ENCODE data around the gene SARNP. TPM values are rescaled to one million over a fixed set of nuclear protein-coding genes. Genes with fewer than 3 reads are reported as not detected.

The SARNP gene
- total and polyA plus RNA-seq, 9 of the 15 experiments (the other 6 are each of a cell fraction or from before 2014, with no cell fraction given), result 70.1 to 400 (median 198) TPM

DNA sequence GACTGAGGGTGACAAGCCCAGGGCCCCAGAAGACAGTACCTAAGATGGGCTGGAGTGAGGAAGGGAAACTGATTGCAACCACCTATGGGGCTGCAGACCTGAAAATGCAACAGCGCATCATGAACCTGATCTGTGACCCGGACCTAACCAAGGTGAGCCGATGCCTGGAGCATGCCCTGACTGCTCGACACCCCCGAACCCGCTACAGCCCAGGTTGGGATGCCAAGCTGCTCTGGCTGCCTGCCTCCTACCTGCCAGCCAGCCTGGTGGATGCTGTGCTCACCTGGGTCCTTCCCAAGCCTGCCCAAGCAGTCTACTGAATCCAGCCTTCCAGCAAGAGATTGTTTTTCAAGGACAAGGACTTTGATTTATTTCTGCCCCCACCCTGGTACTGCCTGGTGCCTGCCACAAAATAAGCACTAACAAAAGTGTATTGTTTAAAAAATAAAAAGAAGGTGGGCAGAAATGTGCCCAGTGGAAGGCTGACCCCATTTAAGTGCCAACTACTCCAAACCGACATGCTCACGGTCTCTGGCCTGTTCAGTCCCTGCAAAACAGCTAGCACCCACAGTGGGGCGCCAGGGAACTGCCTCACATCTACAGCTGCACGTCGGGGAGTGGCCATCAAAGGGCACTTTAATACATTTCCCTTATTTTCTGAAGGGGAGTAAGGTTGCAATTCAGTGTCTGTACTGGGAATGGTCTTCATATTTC is 93.1 kb downstream of the SARNP start (continued):
- TF ChIP-seq, protein P1, sequence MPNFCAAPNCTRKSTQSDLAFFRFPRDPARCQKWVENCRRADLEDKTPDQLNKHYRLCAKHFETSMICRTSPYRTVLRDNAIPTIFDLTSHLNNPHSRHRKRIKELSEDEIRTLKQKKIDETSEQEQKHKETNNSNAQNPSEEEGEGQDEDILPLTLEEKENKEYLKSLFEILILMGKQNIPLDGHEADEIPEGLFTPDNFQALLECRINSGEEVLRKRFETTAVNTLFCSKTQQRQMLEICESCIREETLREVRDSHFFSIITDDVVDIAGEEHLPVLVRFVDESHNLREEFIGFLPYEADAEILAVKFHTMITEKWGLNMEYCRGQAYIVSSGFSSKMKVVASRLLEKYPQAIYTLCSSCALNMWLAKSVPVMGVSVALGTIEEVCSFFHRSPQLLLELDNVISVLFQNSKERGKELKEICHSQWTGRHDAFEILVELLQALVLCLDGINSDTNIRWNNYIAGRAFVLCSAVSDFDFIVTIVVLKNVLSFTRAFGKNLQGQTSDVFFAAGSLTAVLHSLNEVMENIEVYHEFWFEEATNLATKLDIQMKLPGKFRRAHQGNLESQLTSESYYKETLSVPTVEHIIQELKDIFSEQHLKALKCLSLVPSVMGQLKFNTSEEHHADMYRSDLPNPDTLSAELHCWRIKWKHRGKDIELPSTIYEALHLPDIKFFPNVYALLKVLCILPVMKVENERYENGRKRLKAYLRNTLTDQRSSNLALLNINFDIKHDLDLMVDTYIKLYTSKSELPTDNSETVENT (CRISPR knock-in tag; IDR thresholded peaks at IDR 0.05), result 0 out of 2 replicates have a peak, but pooled peaks have one; percentile 13
- 0 out of 2 replicates have a peak, but pooled peaks have one; percentile 8 for TF ChIP-seq MYNN (IDR thresholded peaks at IDR 0.05)
- TF ChIP-seq MYNN (CRISPR knock-in tag; IDR thresholded peaks at IDR 0.05), result no peak
- TF ChIP-seq, protein P2, sequence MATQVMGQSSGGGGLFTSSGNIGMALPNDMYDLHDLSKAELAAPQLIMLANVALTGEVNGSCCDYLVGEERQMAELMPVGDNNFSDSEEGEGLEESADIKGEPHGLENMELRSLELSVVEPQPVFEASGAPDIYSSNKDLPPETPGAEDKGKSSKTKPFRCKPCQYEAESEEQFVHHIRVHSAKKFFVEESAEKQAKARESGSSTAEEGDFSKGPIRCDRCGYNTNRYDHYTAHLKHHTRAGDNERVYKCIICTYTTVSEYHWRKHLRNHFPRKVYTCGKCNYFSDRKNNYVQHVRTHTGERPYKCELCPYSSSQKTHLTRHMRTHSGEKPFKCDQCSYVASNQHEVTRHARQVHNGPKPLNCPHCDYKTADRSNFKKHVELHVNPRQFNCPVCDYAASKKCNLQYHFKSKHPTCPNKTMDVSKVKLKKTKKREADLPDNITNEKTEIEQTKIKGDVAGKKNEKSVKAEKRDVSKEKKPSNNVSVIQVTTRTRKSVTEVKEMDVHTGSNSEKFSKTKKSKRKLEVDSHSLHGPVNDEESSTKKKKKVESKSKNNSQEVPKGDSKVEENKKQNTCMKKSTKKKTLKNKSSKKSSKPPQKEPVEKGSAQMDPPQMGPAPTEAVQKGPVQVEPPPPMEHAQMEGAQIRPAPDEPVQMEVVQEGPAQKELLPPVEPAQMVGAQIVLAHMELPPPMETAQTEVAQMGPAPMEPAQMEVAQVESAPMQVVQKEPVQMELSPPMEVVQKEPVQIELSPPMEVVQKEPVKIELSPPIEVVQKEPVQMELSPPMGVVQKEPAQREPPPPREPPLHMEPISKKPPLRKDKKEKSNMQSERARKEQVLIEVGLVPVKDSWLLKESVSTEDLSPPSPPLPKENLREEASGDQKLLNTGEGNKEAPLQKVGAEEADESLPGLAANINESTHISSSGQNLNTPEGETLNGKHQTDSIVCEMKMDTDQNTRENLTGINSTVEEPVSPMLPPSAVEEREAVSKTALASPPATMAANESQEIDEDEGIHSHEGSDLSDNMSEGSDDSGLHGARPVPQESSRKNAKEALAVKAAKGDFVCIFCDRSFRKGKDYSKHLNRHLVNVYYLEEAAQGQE (IDR thresholded peaks at IDR 0.05; ENCODE audit: borderline replicate concordance), result peak; percentile 62
- TF ChIP-seq, protein P2 (CRISPR knock-in tag; IDR thresholded peaks at IDR 0.05; ENCODE audit: low read depth), result no peak
- TF ChIP-seq CTBP1 (IDR thresholded peaks at IDR 0.05; ENCODE audit: borderline replicate concordance), result no peak
- peak; percentile 88 for TF ChIP-seq POLR2AphosphoS2 (IDR thresholded peaks at IDR 0.05; ENCODE audit: low read length)
- peak; percentile 66; the same call in 1 of the 2 replicates for TF ChIP-seq POLR2AphosphoS5 (IDR thresholded peaks at IDR 0.05; ENCODE audit: control insufficient read depth, insufficient read depth, low read depth, low read length)
- TF ChIP-seq ZNF431 (CRISPR knock-in tag; IDR thresholded peaks at IDR 0.05), result no peak
- TF ChIP-seq, protein P3, sequence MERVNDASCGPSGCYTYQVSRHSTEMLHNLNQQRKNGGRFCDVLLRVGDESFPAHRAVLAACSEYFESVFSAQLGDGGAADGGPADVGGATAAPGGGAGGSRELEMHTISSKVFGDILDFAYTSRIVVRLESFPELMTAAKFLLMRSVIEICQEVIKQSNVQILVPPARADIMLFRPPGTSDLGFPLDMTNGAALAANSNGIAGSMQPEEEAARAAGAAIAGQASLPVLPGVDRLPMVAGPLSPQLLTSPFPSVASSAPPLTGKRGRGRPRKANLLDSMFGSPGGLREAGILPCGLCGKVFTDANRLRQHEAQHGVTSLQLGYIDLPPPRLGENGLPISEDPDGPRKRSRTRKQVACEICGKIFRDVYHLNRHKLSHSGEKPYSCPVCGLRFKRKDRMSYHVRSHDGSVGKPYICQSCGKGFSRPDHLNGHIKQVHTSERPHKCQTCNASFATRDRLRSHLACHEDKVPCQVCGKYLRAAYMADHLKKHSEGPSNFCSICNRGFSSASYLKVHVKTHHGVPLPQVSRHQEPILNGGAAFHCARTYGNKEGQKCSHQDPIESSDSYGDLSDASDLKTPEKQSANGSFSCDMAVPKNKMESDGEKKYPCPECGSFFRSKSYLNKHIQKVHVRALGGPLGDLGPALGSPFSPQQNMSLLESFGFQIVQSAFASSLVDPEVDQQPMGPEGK (CRISPR knock-in tag; IDR thresholded peaks at IDR 0.05; ENCODE audit: borderline replicate concordance), result 0 out of 2 replicates have a peak, but pooled peaks have one; percentile 46
- TF ChIP-seq CREM (IDR thresholded peaks at IDR 0.05; ENCODE audit: low read depth), result peak; percentile 45; the same call in 1 of the 2 replicates
- TF ChIP-seq, protein P4, sequence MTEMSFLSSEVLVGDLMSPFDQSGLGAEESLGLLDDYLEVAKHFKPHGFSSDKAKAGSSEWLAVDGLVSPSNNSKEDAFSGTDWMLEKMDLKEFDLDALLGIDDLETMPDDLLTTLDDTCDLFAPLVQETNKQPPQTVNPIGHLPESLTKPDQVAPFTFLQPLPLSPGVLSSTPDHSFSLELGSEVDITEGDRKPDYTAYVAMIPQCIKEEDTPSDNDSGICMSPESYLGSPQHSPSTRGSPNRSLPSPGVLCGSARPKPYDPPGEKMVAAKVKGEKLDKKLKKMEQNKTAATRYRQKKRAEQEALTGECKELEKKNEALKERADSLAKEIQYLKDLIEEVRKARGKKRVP (CRISPR knock-in tag; IDR thresholded peaks at IDR 0.05), result 0 out of 2 replicates have a peak, but pooled peaks have one; percentile 2

All from K562 (cell line).